SK-N-SH treated with all-trans-retinoic acid at 6 μM for 48 hours (cell line): ENCODE measurements around the gene ATP4B.

Source experiments
- ARNTL ChIP-seq: fragments of 450-650 bp; formaldehyde crosslinking; IDR thresholded peaks from 2 replicates; pipeline ENCODE4 v1.5.0; 2020; ENCODE audit warnings: low read depth, mild to moderate bottlenecking, moderate library complexity, borderline replicate concordance
- BACH2 ChIP-seq: fragments of 250-450 bp; sonication (Bioruptor Pico); IDR thresholded peaks from 2 replicates; pipeline ENCODE4 v1.9.0; 2021; ENCODE audit warnings: mild to moderate bottlenecking, borderline replicate concordance
- OSR1 ChIP-seq: fragments of 250-450 bp; sonication (Bioruptor Pico); IDR thresholded peaks from 2 replicates; pipeline ENCODE4 v1.8.0; 2022; ENCODE audit warnings: moderate library complexity, mild to moderate bottlenecking, inconsistent platforms
- RARB ChIP-seq: fragments of 250-450 bp; sonication (Bioruptor Pico); IDR thresholded peaks from 2 replicates; pipeline ENCODE4 v1.8.0; 2021; ENCODE audit warnings: mild to moderate bottlenecking, moderate library complexity
- ZFP30 ChIP-seq: fragments of 450-650 bp; formaldehyde crosslinking; IDR thresholded peaks from 2 replicates; pipeline ENCODE4 v1.5.0; 2022; ENCODE audit warnings: mild to moderate bottlenecking, moderate library complexity
- TF ChIP-seq, protein P1 (sequence below): fragments of 250-450 bp; sonication (Bioruptor Pico); IDR thresholded peaks from 2 replicates; pipeline ENCODE4 v1.8.0; 2020; ENCODE audit warnings: mild to moderate bottlenecking, moderate library complexity, borderline replicate concordance
- TF ChIP-seq, protein P2 (sequence below): fragments of 250-450 bp; sonication (Bioruptor Pico); IDR thresholded peaks from 2 replicates; pipeline ENCODE4 v1.5.1; 2020; ENCODE audit warnings: low read depth, mild to moderate bottlenecking, moderate library complexity

GRCh38 chr13:113644800-113645199 is 13.2 kb downstream of the ATP4B start:
- TF ChIP-seq ZFP30 (CRISPR knock-in tag) (no peak), RARB (CRISPR knock-in tag) (no peak), ARNTL (CRISPR knock-in tag) (no peak), BACH2 (no peak), OSR1 (no peak)
- TF ChIP-seq, protein P1, sequence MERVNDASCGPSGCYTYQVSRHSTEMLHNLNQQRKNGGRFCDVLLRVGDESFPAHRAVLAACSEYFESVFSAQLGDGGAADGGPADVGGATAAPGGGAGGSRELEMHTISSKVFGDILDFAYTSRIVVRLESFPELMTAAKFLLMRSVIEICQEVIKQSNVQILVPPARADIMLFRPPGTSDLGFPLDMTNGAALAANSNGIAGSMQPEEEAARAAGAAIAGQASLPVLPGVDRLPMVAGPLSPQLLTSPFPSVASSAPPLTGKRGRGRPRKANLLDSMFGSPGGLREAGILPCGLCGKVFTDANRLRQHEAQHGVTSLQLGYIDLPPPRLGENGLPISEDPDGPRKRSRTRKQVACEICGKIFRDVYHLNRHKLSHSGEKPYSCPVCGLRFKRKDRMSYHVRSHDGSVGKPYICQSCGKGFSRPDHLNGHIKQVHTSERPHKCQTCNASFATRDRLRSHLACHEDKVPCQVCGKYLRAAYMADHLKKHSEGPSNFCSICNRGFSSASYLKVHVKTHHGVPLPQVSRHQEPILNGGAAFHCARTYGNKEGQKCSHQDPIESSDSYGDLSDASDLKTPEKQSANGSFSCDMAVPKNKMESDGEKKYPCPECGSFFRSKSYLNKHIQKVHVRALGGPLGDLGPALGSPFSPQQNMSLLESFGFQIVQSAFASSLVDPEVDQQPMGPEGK (CRISPR knock-in tag): no peak
- TF ChIP-seq, protein P2, sequence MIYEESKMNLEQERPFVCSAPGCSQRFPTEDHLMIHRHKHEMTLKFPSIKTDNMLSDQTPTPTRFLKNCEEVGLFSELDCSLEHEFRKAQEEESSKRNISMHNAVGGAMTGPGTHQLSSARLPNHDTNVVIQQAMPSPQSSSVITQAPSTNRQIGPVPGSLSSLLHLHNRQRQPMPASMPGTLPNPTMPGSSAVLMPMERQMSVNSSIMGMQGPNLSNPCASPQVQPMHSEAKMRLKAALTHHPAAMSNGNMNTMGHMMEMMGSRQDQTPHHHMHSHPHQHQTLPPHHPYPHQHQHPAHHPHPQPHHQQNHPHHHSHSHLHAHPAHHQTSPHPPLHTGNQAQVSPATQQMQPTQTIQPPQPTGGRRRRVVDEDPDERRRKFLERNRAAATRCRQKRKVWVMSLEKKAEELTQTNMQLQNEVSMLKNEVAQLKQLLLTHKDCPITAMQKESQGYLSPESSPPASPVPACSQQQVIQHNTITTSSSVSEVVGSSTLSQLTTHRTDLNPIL (CRISPR knock-in tag): no peak
